GM23338 (cell line): ENCODE data around the gene ZC3H13. TPM values are rescaled to one million over a fixed set of nuclear protein-coding genes. Genes with fewer than 3 reads are reported as not detected.
A peak's percentile ranks its signal among the peaks of the same experiment; 100 is the strongest.

Source experiments
- ATAC-seq: fragments of 200-7000 bp; cut with Tn5 transposase; 3 replicates; pipeline ENCODE4 v1.9.1; 2020
- DNase-seq: peaks from one replicate; pipeline ENCODE4 v3.0.0-alpha.2; 2015; ENCODE audit warnings: low spot score
- H2AFZ ChIP-seq: fragments of 200-600 bp; sonication (generic); 2 replicates; pipeline ENCODE4 v1.8.0; 2016; ENCODE audit warnings: antibody characterized with exemption, mild to moderate bottlenecking, moderate library complexity
- H3F3A ChIP-seq: fragments of 200-600 bp; sonication (generic); replicated peaks from 2 replicates; pipeline ENCODE4 v1.8.0; 2017; ENCODE audit warnings: antibody characterized with exemption, mixed run types, low read depth
- H3K27ac ChIP-seq: fragments of 200-600 bp; sonication (generic); 2 replicates; pipeline ENCODE4 v1.6.1; 2016; ENCODE audit warnings: low read depth
- H3K27me3 ChIP-seq: fragments of 200-600 bp; sonication (generic); 2 replicates; pipeline ENCODE4 v1.8.0; 2016; ENCODE audit warnings: mild to moderate bottlenecking, mixed run types, moderate library complexity; ENCODE audit not compliant: insufficient read depth
- H3K36me3 ChIP-seq: fragments of 200-600 bp; sonication (generic); 2 replicates; pipeline ENCODE4 v1.8.0; 2016; ENCODE audit warnings: mild to moderate bottlenecking; ENCODE audit not compliant: insufficient read depth
- H3K4me1 ChIP-seq: fragments of 200-600 bp; sonication (generic); 2 replicates; pipeline ENCODE4 v1.8.0; 2016; ENCODE audit warnings: mild to moderate bottlenecking, moderate library complexity; ENCODE audit not compliant: insufficient read depth
- H3K4me2 ChIP-seq: fragments of 200-600 bp; sonication (generic); 2 replicates; pipeline ENCODE4 v1.7.1; 2017; ENCODE audit warnings: mixed run types
- H3K4me3 ChIP-seq: fragments of 200-600 bp; sonication (generic); 2 replicates; pipeline ENCODE4 v1.6.1; 2016; ENCODE audit warnings: mixed run types
- H3K79me2 ChIP-seq: fragments of 200-600 bp; sonication (generic); replicated peaks from 2 replicates; pipeline ENCODE4 v1.8.0; 2017; ENCODE audit warnings: mild to moderate bottlenecking; ENCODE audit not compliant: insufficient read depth
- H3K9me2 ChIP-seq: fragments of 200-600 bp; sonication (generic); 2 replicates; pipeline ENCODE4 v1.8.0; 2017; ENCODE audit not compliant: insufficient read depth
- H4K20me1 ChIP-seq: fragments of 200-600 bp; sonication (generic); replicated peaks from 2 replicates; pipeline ENCODE4 v1.8.0; 2017; ENCODE audit warnings: mild to moderate bottlenecking; ENCODE audit not compliant: insufficient read depth
- H3K27ac Mint-ChIP-seq: 2 replicates; pipeline ENCODE4 v1.8.0; 2020; ENCODE audit warnings: inconsistent platforms, mild to moderate bottlenecking, moderate library complexity, mixed read lengths
- H3K27me3 Mint-ChIP-seq: 3 replicates; pipeline ENCODE4 v1.8.0; 2022; ENCODE audit warnings: low read depth, mild to moderate bottlenecking, moderate library complexity, mixed read lengths, inconsistent platforms; ENCODE audit not compliant: insufficient read depth, poor library complexity
- H3K36me3 Mint-ChIP-seq: 3 replicates; pipeline ENCODE4 v1.8.0; 2021; ENCODE audit warnings: low read depth, mild to moderate bottlenecking, inconsistent platforms, moderate library complexity, mixed read lengths
- H3K4me1 Mint-ChIP-seq: 3 replicates; pipeline ENCODE4 v1.8.0; 2020; ENCODE audit warnings: mild to moderate bottlenecking, inconsistent platforms, mixed read lengths
- H3K4me3 Mint-ChIP-seq: 3 replicates; pipeline ENCODE4 v1.8.0; 2021; ENCODE audit warnings: moderate library complexity, mild to moderate bottlenecking, inconsistent platforms, mixed read lengths
- H3K9me3 Mint-ChIP-seq: 3 replicates; pipeline ENCODE4 v1.8.0; 2020; ENCODE audit warnings: moderate library complexity, mild to moderate bottlenecking, inconsistent platforms, mixed read lengths
- CREB1 ChIP-seq: fragments of 250-450 bp; sonication (Bioruptor Pico); IDR thresholded peaks from 2 replicates; pipeline ENCODE4 v1.5.0; 2020; ENCODE audit warnings: low read depth, mild to moderate bottlenecking, moderate library complexity
- CTCF ChIP-seq, 2 experiments: fragments of 200-600 bp in 1 of 2; sonication (generic) in 1 of 2; conservative IDR thresholded peaks; 2 replicates each; pipeline versions ENCODE4 v1.5.1 to v1.6.1; 2016 to 2017; ENCODE audit warnings: antibody characterized with exemption in 2 of 2, low read depth in 2 of 2, mild to moderate bottlenecking in 2 of 2, moderate library complexity in 1 of 2
- EZH2 ChIP-seq: fragments of 200-600 bp; sonication (generic); IDR thresholded peaks from one replicate; pipeline ENCODE4 v1.8.0; 2017; ENCODE audit warnings: antibody characterized with exemption, mild to moderate bottlenecking, low read depth; ENCODE audit not compliant: unreplicated experiment
- EZH2phosphoT487 ChIP-seq: fragments of 200-600 bp; sonication (generic); IDR thresholded peaks from one replicate; pipeline ENCODE4 v1.8.1; 2018; ENCODE audit warnings: antibody characterized with exemption; ENCODE audit not compliant: unreplicated experiment
- JUNB ChIP-seq: IDR thresholded peaks from one replicate; pipeline ENCODE4 v1.6.1; 2016; ENCODE audit warnings: antibody characterized with exemption; ENCODE audit not compliant: unreplicated experiment
- POLR2AphosphoS5 ChIP-seq: IDR thresholded peaks from 2 replicates; pipeline ENCODE4 v1.6.1; 2016; ENCODE audit warnings: antibody characterized with exemption, low read depth
- REST ChIP-seq: IDR thresholded peaks from one replicate; pipeline ENCODE4 v1.6.1; 2018; ENCODE audit warnings: antibody characterized with exemption; ENCODE audit not compliant: unreplicated experiment
- STAT1 ChIP-seq: IDR thresholded peaks from one replicate; pipeline ENCODE4 v1.6.1; 2016; ENCODE audit warnings: antibody characterized with exemption; ENCODE audit not compliant: unreplicated experiment
- ZNF114 ChIP-seq: fragments of 250-450 bp; sonication (Bioruptor Pico); IDR thresholded peaks from 2 replicates; pipeline ENCODE4 v1.5.0; 2020; ENCODE audit warnings: mild to moderate bottlenecking, moderate library complexity
- ZNF331 ChIP-seq: fragments of 250-450 bp; sonication (Bioruptor Pico); IDR thresholded peaks from 2 replicates; pipeline ENCODE4 v1.5.0; 2020; ENCODE audit warnings: low read depth, mild to moderate bottlenecking, moderate library complexity
- polyA plus RNA-seq: library from polyadenylated mRNA; unstranded; fragments of >200 nt; fragmentation: Nextera tagmentation; extraction: Ambion mirVana; gene quantifications from 2 replicates; pipeline ENCODE4 v1.2.1, GENCODE V29; 2016
- total RNA-seq: library from RNA; depleted of rRNA; stranded (reverse); fragments of >200 nt; shearing (Covaris generic); gene quantifications from 2 replicates; pipeline ENCODE4 v1.2.3, GENCODE V29; 2014

ZC3H13 gene
- total and polyA plus RNA-seq, 2 experiments from 2014 or later = 39.6 to 125 TPM

- DNase-seq = no peak
- Mint-ChIP-seq H3K4me3 (no peak overlapping the region), H3K4me1 (no peaks in the 10 kb centered on the region), H3K9me3 (no peaks in the 10 kb centered on the region), H3K27ac (no peak overlapping the region), H3K36me3 (peaks cover 26% of the 10 kb centered on the region), H3K27me3 (no peaks in the 10 kb centered on the region)
- no peaks in the 10 kb centered on the region; the same call in 1 of the 2 replicates for H3K79me2 ChIP-seq
- no peaks in the 10 kb centered on the region for H3K27me3 ChIP-seq
- peaks cover 16% of the 10 kb centered on the region; the same call in 1 of the 2 replicates for H3K36me3 ChIP-seq
- H3K4me1 ChIP-seq = no peaks in the 10 kb centered on the region
- H3K9me2 ChIP-seq = no peaks in the 10 kb centered on the region
- no peak overlapping the region for H3K27ac ChIP-seq
- no peaks in the 10 kb centered on the region for H3F3A ChIP-seq
- H3K4me3 ChIP-seq = no peak overlapping the region
- TF ChIP-seq ZNF114 (CRISPR knock-in tag) = no peak
- TF ChIP-seq EZH2 = no peak
- no peak for TF ChIP-seq REST
- 0 out of 2 replicates have a peak, but pooled peaks cover 4% of the 10 kb centered on the region for H4K20me1 ChIP-seq
- no peak overlapping the region for H3K4me2 ChIP-seq
- H2AFZ ChIP-seq = no peak overlapping the region
- ATAC-seq = no peak
Measured at GRCh38 chr13:45996631-45997030, 55.9 kb downstream of the ZC3H13 start.

GRCh38 chr13:45995245-45995644 lies 57.3 kb downstream of the ZC3H13 start:
- H3K27me3 Mint-ChIP-seq = no peaks in the 10 kb centered on the region
- TF ChIP-seq POLR2AphosphoS5 (no peak), STAT1 (no peak)

GRCh38 chr13:45994752-45995151 lies 57.8 kb downstream of the ZC3H13 start:
- Mint-ChIP-seq H3K9me3 (no peaks in the 10 kb centered on the region), H3K4me3 (no peak overlapping the region), H3K36me3 (peaks cover 12% of the 10 kb centered on the region; the same call in 2 of the 3 replicates), H3K27ac (0 out of 2 replicates have a peak overlapping the region, but pooled peaks have one; percentile 21), H3K4me1 (no peaks in the 10 kb centered on the region), H3K27me3 (no peaks in the 10 kb centered on the region)
- no peak overlapping the region for H2AFZ ChIP-seq
- H3K27me3 ChIP-seq = no peaks in the 10 kb centered on the region
- no peak overlapping the region for H3K4me3 ChIP-seq
- 0 out of 2 replicates have a peak, but pooled peaks cover 4% of the 10 kb centered on the region for H4K20me1 ChIP-seq
- DNase-seq (no peak), ATAC-seq (no peak)
- no peaks in the 10 kb centered on the region for H3K9me2 ChIP-seq
- peaks cover 7% of the 10 kb centered on the region; the same call in 1 of the 2 replicates for H3K36me3 ChIP-seq
- no peaks in the 10 kb centered on the region for H3F3A ChIP-seq
- H3K27ac ChIP-seq = no peak overlapping the region
- no peaks in the 10 kb centered on the region for H3K4me1 ChIP-seq
- H3K79me2 ChIP-seq = no peaks in the 10 kb centered on the region; the same call in 1 of the 2 replicates
- H3K4me2 ChIP-seq = no peak overlapping the region
- TF ChIP-seq POLR2AphosphoS5 (no peak), ZNF331 (CRISPR knock-in tag) (no peak), CREB1 (CRISPR knock-in tag) (no peak), REST (no peak), EZH2phosphoT487 (no peak), CTCF (conservative IDR thresholded peaks at IDR 0.05; ENCODE audit: low read depth in 2 of 2) (no peak), ZNF114 (CRISPR knock-in tag) (no peak), JUNB (no peak), EZH2 (no peak)

More at GRCh38 chr13:45995245-45995644, 57.3 kb downstream of the ZC3H13 start:
- no peak overlapping the region for H3K27ac ChIP-seq
- Mint-ChIP-seq H3K4me3 (no peak overlapping the region), H3K36me3 (peaks cover 17% of the 10 kb centered on the region), H3K27ac (no peak overlapping the region), H3K4me1 (no peaks in the 10 kb centered on the region), H3K9me3 (no peaks in the 10 kb centered on the region)
- peaks cover 11% of the 10 kb centered on the region; the same call in 1 of the 2 replicates for H3K36me3 ChIP-seq
- DNase-seq = no peak
- H3K27me3 ChIP-seq = no peaks in the 10 kb centered on the region
- no peak overlapping the region for H2AFZ ChIP-seq
- no peaks in the 10 kb centered on the region for H3K9me2 ChIP-seq
- no peaks in the 10 kb centered on the region for H3F3A ChIP-seq
- H3K4me2 ChIP-seq = no peak overlapping the region
- no peaks in the 10 kb centered on the region; the same call in 1 of the 2 replicates for H3K79me2 ChIP-seq
- H3K4me1 ChIP-seq = no peaks in the 10 kb centered on the region
- 0 out of 2 replicates have a peak, but pooled peaks cover 4% of the 10 kb centered on the region for H4K20me1 ChIP-seq
- ATAC-seq = no peak
- no peak overlapping the region for H3K4me3 ChIP-seq
